Activated T-cell treated with anti-CD3 and anti-CD28 coated beads for 48 hours (primary cell): Measurements from ENCODE around the gene SHISA3.

ENCODE experiments used
- DNase-seq: peaks from one replicate; pipeline ENCODE4 v3.0.0-alpha.2; 2020; ENCODE audit warnings: low read depth

Gene SHISA3

DNA sequence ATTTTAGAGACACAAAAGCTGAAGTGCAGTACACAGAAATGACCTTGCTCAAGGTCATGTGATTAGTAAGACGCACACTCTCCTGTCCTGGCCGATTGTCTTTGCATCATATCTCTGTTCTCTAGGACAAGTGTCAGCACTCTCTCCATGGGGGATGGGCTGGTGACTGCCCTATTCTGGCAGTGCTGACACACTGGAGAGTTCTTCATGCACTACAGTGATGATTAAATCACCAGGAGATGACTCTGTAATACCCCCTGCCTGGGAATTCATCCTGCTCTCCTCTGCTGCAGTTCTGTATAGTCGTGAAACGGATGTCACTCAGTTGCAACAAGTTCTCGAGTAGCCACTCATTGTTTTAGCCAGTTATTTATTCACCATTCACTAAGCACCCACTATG lies 5.3 kb upstream of the SHISA3 start:
- no peak for DNase-seq

DNA sequence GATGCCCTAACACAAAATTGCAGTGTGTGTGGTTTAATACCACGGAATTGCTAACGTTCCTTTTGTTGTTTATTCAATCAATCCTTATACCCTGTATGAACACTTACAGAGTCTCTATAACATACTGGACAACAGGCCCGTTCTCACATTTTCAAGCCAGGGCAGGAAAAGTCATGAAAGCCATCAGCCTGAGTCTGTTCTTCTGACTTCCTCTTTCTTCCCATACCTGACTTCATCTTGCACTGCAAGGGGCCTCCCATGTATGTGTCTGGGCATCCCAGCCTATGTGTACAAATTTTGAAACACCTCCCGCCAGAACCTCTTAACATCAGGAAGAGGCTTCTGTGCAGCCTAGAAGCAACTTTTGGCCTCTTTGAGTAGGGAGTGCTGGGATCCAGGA lies 4.9 kb upstream of the SHISA3 start:
- no peak for DNase-seq

DNA sequence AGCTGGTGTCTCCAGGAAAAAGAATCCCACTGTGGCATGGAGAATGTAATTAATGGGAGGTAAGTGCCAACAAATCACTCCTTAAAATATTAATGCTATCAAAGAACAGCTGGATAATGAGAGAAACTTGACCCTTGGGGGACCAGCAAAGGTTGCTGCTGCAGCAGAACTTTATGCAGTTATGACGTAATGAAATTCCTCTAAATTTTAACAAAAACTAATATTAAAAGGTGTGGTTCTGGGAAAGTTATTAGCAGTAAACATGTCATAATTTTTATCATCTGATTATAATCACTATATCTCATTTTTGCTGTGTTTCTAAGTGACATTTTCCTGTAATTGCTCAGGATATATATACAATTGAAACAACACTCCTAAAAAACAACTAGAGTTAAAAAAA lies 1.7 kb upstream of the SHISA3 start:
- DNase-seq = no peak

DNA sequence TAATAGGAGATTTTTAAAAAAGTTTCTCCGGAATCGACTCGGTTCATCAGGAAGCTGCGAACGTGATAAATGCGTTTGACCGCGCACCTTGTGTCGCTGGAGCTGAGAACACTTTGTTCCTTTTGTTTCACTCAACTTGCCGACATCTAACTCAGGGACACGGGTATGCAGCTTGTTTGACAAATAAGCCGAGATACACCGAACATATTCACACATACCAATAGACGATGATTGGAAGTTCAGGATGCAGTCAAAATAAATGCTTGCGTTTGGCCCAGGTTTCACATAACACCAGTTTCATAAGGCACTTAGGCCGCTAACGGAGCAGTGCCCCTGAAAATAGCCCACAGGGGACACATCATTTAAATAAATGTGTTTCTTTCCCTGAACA lies 932 bp upstream of the SHISA3 start:
- DNase-seq = no peak

DNA sequence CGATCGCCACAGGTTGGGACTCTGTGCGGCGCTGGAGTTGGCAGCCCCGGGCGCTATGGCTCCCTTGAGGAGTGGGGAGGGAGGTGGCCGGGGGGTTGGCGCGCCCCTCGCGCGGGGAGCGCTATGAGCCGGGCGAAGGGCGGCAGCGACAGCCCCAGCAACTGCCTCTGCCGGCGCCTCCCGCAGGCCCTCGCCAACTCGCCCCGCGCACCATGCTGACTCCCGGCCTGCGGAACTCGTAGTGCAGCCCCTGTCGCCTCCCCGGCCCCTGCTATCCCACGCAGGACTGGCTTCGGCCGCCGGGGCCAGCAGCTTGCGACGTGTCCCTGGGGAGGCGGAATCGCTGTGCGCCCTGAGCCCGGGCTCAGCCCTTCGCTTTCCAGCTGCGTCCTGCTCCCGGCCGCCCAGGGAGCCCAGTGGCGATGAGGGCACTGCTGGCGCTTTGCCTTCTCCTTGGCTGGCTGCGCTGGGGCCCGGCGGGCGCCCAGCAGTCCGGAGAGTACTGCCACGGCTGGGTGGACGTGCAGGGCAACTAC lies 415 bp downstream of the SHISA3 start:
- DNase-seq = no peak

DNA sequence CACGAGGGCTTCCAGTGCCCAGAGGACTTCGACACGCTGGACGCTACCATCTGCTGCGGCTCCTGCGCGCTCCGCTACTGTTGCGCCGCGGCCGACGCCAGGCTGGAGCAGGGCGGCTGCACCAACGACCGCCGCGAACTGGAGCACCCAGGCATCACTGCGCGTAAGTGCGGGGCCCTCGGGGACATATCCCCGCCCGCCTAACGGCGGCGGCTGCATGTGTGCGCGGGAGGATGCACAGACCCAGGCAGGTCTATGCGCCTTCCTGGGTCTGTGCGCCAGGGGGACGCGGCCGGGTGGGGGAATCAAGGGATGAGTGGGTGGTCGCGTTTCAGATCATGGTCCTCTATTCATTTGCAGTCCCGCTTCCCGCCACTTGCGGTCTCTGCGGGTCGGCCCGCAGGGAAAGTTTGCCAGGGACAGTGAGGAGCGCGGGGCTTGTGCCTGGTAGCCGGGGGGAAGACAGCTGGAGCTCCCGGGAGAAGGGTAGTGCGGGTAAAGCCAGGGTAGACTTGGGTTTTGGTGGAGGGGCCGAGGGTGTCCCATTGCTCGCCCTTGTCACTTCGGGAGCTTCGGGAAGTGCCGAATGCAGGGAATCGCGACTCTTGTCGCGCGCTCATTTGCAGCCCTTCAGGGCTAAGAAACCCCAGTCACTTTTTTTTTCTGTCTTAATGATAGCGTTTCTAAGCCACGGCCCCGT lies 1.0 kb downstream of the SHISA3 start:
- no peak for DNase-seq

DNA sequence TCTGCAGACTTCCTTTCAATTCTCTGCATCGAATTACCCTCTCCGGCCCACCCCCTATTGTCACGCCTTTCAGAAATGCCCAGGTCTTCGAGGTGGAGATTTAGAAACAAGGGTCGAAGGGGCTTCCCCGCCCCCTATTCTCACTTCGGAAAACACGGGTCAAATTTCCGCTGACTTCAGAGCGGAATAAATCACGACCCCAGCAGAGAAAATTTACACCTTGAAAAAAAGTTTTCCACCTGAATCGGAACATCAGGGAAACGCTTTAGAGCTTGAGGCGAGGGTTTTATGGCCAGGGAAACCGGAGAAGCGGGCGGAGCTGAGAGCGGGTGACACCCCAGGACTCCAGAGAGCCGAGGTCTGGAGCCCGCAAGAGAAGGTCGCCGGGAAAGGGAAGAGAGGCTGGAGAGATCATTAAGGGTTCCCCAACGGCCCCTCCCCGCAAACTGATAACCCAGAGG lies 1.6 kb downstream of the SHISA3 start:
- DNase-seq = no peak

DNA sequence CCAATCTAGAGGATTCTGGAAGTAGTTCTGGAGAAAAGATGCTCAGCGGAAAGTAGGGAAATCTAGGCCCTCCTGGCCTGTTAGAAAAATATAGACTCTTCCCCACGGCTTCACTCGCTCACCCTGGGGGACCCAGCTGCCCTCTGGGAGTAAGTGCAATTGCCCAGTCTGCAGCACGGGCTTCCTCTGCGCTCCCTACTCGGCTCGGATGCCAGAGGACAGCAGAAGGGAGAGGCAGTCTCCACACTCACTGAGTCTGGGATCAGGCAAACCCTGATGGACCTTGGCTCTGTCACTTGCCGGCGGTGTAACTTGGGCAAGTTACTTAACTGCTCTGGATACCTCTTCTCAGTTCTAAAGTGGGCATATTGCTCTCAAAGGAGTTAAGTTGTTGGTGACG lies 2.1 kb downstream of the SHISA3 start:
- DNase-seq = no peak

DNA sequence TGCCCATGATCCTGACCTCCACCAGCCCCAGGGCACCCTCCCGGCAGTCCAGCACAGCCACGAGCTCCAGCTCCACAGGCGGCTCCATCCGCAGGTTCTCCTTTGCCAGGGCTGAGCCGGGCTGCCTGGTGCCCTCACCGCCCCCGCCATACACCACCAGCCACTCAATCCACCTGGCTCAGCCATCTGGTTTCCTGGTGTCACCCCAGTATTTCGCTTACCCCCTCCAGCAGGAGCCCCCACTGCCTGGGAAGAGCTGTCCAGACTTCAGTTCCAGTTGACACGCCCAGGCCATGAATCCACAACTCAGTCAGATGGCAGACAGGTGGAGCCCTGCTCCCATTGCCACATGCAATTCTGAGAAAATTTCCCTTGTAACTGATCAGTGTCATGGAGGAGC lies 3.9 kb downstream of the SHISA3 start:
- no peak for DNase-seq

DNA sequence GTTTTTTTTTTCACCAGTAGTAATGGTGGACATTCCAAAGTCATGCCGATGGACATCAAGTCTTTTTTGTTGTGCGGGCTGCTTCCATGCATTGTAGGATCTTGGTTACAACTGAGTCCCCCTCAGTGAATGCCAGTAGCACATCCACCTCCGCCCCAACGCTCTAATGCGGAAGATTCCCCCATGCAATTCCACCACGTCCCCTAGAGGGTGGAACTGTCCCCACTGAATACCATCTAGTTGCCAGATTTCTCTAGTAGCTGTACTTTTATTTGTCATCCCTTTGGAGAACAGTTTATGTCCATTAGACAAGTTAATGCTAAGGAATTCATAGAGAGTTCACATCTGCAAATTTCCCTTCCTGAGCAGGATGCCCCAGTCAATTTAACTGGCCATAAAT lies 6.7 kb downstream of the SHISA3 start:
- no peak for DNase-seq

DNA sequence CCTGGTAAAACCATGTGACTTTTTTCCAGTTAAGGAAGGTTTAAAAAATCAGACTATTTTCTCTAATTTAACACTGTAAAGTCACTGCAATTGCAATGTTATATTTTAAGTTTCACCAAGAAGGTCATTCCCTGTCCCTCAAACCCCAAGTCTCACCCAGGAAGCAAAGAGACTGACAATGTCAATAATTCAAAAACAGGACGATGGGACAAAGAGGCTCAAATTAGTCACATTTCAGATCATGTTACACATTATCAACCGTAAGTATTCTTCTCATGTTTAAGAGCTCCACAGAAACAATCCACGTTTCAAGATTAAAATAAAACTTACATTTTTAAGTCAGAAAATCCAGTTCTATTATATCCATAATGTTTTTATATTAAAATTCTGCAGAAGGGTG lies 13.2 kb downstream of the SHISA3 start:
- no peak for DNase-seq

DNA sequence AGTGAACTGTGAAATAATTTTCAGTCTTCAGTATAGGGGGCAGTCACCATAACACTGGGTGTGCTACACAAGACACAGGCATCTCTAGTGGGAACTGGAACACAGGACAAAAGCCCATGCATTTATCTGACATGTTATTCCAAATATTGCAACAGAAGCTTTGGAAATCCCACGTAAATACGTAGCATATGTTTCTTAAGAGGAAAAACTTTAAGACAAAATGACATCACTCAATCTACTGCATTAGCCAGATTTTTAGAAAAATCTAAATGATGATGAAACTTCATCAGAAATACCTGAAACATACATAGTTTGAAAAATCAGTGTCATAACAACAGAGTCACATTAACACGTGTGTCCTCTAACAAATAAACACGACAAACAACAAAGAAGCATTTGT lies 14.5 kb downstream of the SHISA3 start:
- DNase-seq = no peak

DNA sequence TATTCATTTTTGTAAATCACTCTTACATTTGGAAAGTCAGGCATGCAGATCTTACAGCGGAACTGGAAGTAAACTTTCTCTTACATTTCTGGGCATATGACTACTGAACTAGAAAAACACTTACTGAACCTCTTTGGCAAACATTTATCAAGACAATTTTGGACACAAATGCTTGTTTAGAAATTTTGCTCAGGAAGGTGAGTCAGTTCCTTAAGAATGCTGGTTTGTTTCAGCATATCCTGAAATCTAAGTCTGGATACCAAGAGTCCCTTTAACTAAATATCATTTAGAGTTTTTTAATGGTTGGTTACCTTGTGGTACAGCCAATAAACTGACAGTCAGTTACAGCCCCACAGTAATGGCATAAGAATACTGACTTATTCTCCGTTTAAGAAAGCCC lies 15.0 kb downstream of the SHISA3 start:
- no peak for DNase-seq

DNA sequence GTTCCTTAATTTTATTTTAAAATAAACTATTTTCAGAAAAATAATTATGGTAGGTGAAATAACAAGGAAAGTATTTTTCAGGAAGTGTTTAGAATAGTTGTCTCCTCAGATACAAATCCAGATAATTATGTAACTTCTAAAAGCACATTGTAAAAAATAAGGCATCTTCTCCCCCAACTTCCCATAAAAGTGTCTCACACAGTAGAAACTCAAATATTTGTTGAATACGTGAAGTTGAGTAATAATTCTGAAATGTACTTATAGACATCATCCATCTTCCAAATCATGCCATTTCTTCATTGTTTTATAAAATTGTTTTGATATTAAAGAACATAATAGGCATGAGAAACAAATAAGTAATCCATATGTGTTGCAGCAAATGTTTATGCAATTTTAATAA lies 18.0 kb downstream of the SHISA3 start:
- DNase-seq = no peak

DNA sequence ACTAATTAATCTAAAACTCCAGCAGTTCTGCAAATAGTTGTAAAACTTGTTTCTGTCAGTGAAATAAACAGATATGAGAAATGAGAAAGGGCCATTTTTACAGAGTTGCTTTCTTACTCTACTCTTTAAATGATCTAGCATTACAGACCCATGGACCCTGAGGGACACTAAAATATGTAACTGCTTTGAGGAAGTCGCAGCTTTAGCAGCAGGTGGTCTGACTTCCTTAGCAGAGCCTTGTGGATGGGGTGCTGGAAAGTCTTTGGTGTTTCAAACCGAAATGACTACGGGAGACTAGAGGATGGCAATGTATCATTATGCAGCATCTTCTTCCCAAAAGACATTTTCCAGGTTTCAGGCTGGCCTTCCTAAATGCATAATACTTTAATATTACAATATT lies 18.7 kb downstream of the SHISA3 start:
- no peak for DNase-seq

DNA sequence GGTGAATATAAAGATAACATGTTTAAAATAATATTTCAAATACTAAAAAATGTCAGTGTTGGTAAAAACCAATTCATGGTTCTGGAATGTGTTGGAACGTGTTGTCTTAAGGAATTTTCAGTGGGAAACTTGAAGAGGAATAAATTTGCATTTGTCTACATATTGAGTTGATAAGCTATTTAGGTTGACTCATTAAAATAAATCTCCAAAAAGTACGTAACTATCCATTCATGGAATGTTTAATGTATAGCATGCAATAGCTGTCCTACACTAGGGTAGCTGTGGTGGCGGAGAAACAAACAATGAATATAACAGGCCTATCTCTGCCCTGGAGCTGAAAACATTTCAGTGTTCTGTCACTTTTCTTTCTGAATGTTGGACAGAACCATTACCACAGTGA lies 20.3 kb downstream of the SHISA3 start:
- DNase-seq = no peak

DNA sequence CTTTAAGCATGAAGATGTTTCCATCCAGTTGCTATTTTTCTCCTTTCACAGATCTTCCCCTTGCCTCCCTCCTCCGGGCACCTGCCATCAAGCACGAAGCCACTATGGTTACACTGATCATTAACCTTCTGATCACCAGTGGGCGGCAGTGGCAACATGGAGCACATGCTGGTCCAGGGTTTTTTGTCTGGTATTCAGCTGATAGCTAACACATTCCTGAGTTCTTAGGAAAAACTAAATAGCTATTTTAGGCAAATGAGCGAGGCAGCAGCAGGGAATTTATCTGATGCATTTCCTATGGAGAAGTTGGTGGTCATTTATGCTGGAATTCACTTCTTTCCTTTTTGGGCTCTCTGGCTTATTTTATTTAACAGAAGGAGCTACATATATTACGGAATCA lies 22.9 kb downstream of the SHISA3 start:
- DNase-seq = no peak

DNA sequence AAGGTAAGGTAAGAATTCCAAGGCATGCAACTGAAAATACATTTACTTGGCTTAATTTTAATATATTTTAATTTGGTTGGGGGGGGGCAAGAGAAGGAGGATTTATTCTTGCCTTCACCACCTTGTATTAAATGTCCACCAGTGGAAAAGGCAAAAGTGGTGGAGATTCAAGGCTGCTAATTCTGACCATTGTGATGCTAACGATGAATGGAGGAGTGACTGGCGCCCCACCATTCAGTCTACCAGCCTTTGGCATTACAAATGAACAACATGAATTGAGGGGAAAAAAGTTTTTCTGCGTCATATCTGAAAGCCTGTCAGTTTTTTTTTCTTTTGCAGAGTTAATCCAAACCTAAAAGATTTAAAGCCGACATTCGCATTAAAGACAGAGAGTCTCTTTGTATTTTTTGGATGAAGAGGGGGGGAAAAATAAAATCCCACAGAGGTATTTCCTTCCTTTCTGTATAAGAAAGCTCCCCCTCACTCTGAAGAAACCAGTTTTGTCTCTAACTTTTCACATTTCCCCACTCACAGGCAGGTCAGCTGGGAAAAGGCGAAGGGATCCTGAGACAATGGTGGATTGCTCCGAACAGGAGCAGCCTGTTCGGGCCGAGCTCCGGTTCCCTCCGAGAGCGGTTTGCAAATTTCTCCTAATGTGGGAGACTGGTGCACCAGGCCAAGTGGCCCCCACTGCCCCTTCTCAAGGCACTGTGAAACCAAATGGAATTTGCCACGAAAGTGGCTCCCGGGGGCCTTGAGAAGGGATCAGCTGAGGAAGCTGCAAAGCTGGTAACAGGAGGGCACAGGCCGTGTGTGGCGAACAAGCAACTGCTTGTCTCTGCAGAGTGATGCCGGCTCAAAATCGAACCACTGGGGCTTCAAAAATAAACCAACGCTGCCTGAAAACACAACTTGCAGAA lies 28.1 kb downstream of the SHISA3 start:
- no peak for DNase-seq

DNA sequence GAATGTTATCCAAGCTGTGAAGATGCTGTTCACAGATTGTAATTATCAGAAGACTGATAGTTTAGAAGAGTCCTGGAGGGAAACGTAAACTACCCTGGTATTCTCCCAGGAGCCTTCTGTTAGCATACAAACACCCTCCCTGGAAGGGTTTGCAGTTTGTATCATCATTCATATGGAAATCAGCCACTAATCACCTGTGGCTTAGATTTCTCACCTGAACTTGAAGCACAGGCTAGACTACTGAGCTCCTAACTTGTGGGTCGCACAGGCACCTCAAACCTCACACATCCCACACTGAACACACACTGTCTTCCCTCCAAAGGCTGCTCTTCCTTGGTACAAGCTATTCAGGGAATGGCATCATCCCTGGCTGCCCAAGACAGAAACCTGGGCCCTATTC lies 30.7 kb downstream of the SHISA3 start:
- no peak for DNase-seq

DNA sequence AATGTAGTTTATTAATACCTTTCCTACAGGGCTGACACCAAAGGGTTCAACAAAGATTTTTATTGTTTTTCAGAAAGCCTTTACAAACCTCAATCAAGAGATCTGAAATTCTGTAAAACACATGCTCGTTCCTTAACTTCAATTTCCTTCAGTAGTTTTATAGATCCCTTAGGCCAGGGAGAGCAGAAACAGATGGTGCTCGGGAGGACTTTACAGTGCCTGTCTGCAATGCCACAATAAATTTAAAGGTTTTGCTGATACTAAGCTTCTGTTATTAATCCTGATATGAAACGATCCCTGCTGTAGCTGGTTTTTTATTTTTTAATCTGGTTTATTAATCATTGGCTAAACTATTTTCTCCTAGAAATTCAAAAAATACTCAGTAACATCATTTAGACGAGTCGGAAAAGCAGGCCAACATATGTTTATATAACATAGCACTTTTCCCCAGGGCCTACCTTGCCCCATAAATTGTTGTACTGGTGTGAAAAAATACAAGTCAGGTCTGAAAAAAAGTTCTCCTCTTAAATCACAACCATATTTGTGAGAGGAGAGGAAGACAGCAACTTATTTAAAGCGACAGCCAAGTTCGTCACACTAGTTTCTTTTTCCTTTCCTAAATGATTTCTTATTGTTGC lies 39.8 kb downstream of the SHISA3 start:
- DNase-seq = no peak

DNA sequence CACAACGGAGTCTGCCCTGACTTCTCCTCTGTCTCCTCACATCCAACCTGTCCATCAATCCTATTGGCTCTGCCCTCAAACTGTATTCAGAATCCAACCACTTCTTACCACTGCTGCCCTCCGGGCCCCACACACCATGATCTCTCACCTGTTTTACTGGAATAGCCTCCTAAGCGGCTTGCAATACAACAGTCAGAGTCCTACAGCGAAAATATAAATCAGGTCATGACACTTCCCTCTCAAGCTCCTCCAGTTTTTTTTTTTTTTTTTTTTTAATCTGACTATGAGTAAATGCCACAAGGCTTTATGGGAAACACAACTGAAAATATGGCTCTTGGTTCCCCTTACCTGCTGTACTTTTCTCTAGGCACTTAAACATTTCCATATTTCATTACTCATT lies 42.8 kb downstream of the SHISA3 start:
- no peak for DNase-seq

DNA sequence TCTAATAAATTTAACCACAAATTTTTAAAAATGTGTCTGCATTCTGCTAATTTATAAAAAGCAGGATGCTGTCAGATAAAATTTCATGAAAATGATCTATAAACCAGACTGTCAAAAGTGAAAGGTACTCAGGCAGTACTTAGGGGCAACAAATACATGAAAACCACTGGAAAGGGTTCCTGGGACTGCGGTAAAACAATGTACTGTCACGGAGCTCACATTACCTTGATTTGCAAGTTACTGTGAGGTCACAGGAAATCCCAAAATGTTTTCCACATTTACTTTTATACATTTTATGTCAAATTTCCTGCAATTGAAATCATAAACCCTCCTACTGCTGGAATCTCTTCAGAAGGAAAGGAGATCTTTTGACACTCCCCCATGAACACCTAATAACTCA lies 45.3 kb downstream of the SHISA3 start:
- no peak for DNase-seq

DNA sequence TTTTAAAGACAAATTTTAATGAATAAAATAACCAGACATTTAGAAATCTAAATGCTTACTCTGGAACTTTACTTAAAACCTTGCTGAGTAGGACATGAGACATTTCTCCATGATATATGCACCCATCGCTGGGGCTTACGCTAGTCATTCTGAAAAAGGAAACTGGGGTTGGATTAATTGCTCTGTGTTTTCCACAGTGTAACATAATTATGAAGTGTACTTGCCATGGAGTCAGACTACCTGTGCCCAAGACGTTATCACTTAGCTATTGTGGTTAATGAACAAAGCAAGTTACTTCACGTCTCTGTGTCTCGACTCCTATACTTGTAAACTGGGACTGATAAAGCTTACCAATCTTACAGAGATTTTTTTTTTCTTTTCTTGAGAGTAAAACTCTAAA lies 47.8 kb downstream of the SHISA3 start:
- DNase-seq = no peak
